ENCODE measurements around the gene COX11. TPM values are rescaled to one million over a fixed set of nuclear protein-coding genes. Genes with fewer than 3 reads are reported as not detected.

The COX11 gene
- total and polyA plus RNA-seq, 2 donors (not counting 1 experiment from before 2014, with no cell fraction given), result 37.1 to 54.9 TPM

GRCh38 chr17:54951286-54951685 lies 17.2 kb downstream of the COX11 start:
- H3K79me2 ChIP-seq (ENCODE audit: control insufficient read depth, insufficient read depth, low read length), result no peaks in the 10 kb centered on the region
- no peaks in the 10 kb centered on the region for H3K4me1 Mint-ChIP-seq
- H3K9ac ChIP-seq (ENCODE audit: low read length), result no peak overlapping the region
- H3K27ac Mint-ChIP-seq, result no peak overlapping the region
- TF ChIP-seq EZH2 (IDR thresholded peaks at IDR 0.05; ENCODE audit: borderline replicate concordance, insufficient read depth, low read depth, low read length, poor library complexity, severe bottlenecking) (no peak), CTCF (IDR thresholded peaks at IDR 0.05) (no peak)
- H3K27ac ChIP-seq (ENCODE audit: low read length in 2 of 2), result no peak overlapping the region
- intact Hi-C loops (cut with micrococcal nuclease), result no loop called here
- ChIA-PET POLR2A (no interaction called here), CTCF (interaction anchor here (0.5 kb wide), 1 partner anchor 575 kb away, joined by 3 read pairs; no protein-coding TSS in a partner anchor)
- H3K4me3 ChIP-seq (ENCODE audit: control extremely low read depth in 1 of 5, extremely low read depth in 1 of 5, insufficient read depth in 1 of 5, low read depth in 2 of 5, low read length in 4 of 5), result no peak overlapping the region
- peaks cover 10% of the 10 kb centered on the region for H3K27me3 Mint-ChIP-seq
- ATAC-seq (ENCODE audit: low read depth) (no peak), DNase-seq (no peak)
- WGBS (ENCODE audit: insufficient coverage), result 100% methylated on average over 1 of the region's 4 CpGs
- no peaks in the 10 kb centered on the region for H3K9me3 ChIP-seq (ENCODE audit: control extremely low read depth in 1 of 3, control insufficient read depth in 2 of 3, insufficient read depth in 1 of 3, low read length in 2 of 3)
- H3K36me3 ChIP-seq (replicated peaks in 1 of 2; ENCODE audit: control extremely low read depth in 1 of 2, control insufficient read depth in 1 of 2, extremely low read depth in 1 of 2, insufficient read depth in 2 of 2, low read length in 1 of 2), result no peaks in the 10 kb centered on the region
- no peaks in the 10 kb centered on the region for H3K4me1 ChIP-seq (ENCODE audit: control insufficient read depth in 2 of 2, insufficient read depth in 2 of 2, low read length in 2 of 2)
- peaks cover 0 to 5% (median 1%) of the 10 kb centered on the region in 4 experiments for H3K27me3 ChIP-seq (replicated peaks in 1 of 4; ENCODE audit: control extremely low read depth in 1 of 4, control insufficient read depth in 3 of 4, insufficient read depth in 4 of 4, low read length in 3 of 4)
- H3K4me3 Mint-ChIP-seq, result no peak overlapping the region
- no peak overlapping the region for H3K4me2 ChIP-seq (replicated peaks; ENCODE audit: low read depth, low read length, poor library complexity, severe bottlenecking)
- no peaks in the 10 kb centered on the region for H3K9me3 Mint-ChIP-seq (ENCODE audit: insufficient read depth)
- no peaks in the 10 kb centered on the region for H4K20me1 ChIP-seq (ENCODE audit: control insufficient read depth, insufficient read depth, low read length, poor library complexity, severe bottlenecking)
- H2AFZ ChIP-seq (ENCODE audit: insufficient read depth, low read depth, low read length, poor library complexity, severe bottlenecking), result no peak overlapping the region

GRCh38 chr17:54950116-54950515 lies 18.3 kb downstream of the COX11 start:
- Histone ChIP-seq H3K27me3 (replicated peaks in 1 of 4; ENCODE audit: control extremely low read depth in 1 of 4, control insufficient read depth in 3 of 4, insufficient read depth in 4 of 4, low read length in 3 of 4) (peaks cover 0 to 5% (median 1%) of the 10 kb centered on the region in 4 experiments), H3K4me1 (ENCODE audit: control insufficient read depth in 2 of 2, insufficient read depth in 2 of 2, low read length in 2 of 2) (no peaks in the 10 kb centered on the region), H3K79me2 (ENCODE audit: control insufficient read depth, insufficient read depth, low read length) (no peaks in the 10 kb centered on the region), H4K20me1 (ENCODE audit: control insufficient read depth, insufficient read depth, low read length, poor library complexity, severe bottlenecking) (no peaks in the 10 kb centered on the region), H3K9me3 (ENCODE audit: control extremely low read depth in 1 of 3, control insufficient read depth in 2 of 3, insufficient read depth in 1 of 3, low read length in 2 of 3) (no peaks in the 10 kb centered on the region), H3K4me2 (replicated peaks; ENCODE audit: low read depth, low read length, poor library complexity, severe bottlenecking) (no peak overlapping the region), H3K36me3 (replicated peaks in 1 of 2; ENCODE audit: control extremely low read depth in 1 of 2, control insufficient read depth in 1 of 2, extremely low read depth in 1 of 2, insufficient read depth in 2 of 2, low read length in 1 of 2) (no peaks in the 10 kb centered on the region), H3K27ac (ENCODE audit: low read length in 2 of 2) (no peak overlapping the region), H3K4me3 (ENCODE audit: control extremely low read depth in 1 of 5, extremely low read depth in 1 of 5, insufficient read depth in 1 of 5, low read depth in 2 of 5, low read length in 4 of 5) (no peak overlapping the region), H2AFZ (ENCODE audit: insufficient read depth, low read depth, low read length, poor library complexity, severe bottlenecking) (no peak overlapping the region), H3K9ac (ENCODE audit: low read length) (no peak overlapping the region)
- 100% methylated on average over 2 of the region's 2 CpGs for WGBS (ENCODE audit: insufficient coverage)
- TF ChIP-seq EZH2 (IDR thresholded peaks at IDR 0.05; ENCODE audit: borderline replicate concordance, insufficient read depth, low read depth, low read length, poor library complexity, severe bottlenecking) (no peak), CTCF (IDR thresholded peaks at IDR 0.05) (no peak)
- no peaks in the 10 kb centered on the region for H3K9me3 Mint-ChIP-seq (ENCODE audit: insufficient read depth)
- intact Hi-C loops (cut with micrococcal nuclease), result no loop called here
- DNase-seq (no peak), ATAC-seq (ENCODE audit: low read depth) (no peak)
- H3K4me1 Mint-ChIP-seq, result no peaks in the 10 kb centered on the region
- no peak overlapping the region for H3K4me3 Mint-ChIP-seq
- POLR2A ChIA-PET, result no interaction called here
- peaks cover 10% of the 10 kb centered on the region for H3K27me3 Mint-ChIP-seq
- no peak overlapping the region for H3K27ac Mint-ChIP-seq
- CTCF ChIA-PET, result interaction anchor here (1.3 kb wide), 1 partner anchor 43 kb away, joined by 3 read pairs; no protein-coding TSS in a partner anchor
